Myometrial cell (primary cell): ENCODE data around the gene CNOT4. TPM values are rescaled to one million over a fixed set of nuclear protein-coding genes. Genes with fewer than 3 reads are reported as not detected.

Experiments
- total RNA-seq: library from RNA; depleted of rRNA; stranded (reverse); fragments of >200 nt; gene quantifications from 2 replicates; pipeline ENCODE4 v1.2.3, GENCODE V29; 2015

The CNOT4 gene, protein sequence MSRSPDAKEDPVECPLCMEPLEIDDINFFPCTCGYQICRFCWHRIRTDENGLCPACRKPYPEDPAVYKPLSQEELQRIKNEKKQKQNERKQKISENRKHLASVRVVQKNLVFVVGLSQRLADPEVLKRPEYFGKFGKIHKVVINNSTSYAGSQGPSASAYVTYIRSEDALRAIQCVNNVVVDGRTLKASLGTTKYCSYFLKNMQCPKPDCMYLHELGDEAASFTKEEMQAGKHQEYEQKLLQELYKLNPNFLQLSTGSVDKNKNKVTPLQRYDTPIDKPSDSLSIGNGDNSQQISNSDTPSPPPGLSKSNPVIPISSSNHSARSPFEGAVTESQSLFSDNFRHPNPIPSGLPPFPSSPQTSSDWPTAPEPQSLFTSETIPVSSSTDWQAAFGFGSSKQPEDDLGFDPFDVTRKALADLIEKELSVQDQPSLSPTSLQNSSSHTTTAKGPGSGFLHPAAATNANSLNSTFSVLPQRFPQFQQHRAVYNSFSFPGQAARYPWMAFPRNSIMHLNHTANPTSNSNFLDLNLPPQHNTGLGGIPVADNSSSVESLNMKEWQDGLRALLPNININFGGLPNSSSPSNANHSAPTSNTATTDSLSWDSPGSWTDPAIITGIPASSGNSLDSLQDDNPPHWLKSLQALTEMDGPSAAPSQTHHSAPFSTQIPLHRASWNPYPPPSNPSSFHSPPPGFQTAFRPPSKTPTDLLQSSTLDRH
- total RNA-seq, result 6.6 and 8.6 TPM in 2 replicates

GRCh38 chr7:135509839-135510591 is at the start of gene CNOT4:
CNOT4 (minus strand) TSS chr7:135510102; CDS start chr7:135438331, 71,771 bp downstream.

GRCh38 chr7:135557455-135558336 is 47.8 kb upstream of the CNOT4 start, which contains the start of gene NUP205:
NUP205 (plus strand) TSS chr7:135557917; CDS start chr7:135557945, 28 bp downstream.

Other genes with a start within 250 kb of the CNOT4 start
- 49.6 and 58.5 TPM in 2 replicates for gene NUP205, start 47.8 kb upstream of the CNOT4 start, total RNA-seq
- 18.3 and 23.4 TPM in 2 replicates for gene STMP1, start 152.4 kb upstream of the CNOT4 start, total RNA-seq
- not detected in 2 replicates for gene SLC13A4, start 218.1 kb upstream of the CNOT4 start, total RNA-seq
- gene FAM180A, start 238.7 kb upstream of the CNOT4 start, total RNA-seq, result 1.7 and 5.1 TPM in 2 replicates